ENCODE measurements around the gene MROH2A. TPM values are rescaled to one million over a fixed set of nuclear protein-coding genes. Genes with fewer than 3 reads are reported as not detected.
A peak's percentile ranks its signal among the peaks of the same experiment; 100 is the strongest.

The MROH2A gene
- total RNA-seq, 6 donors from 2014 or later, result not detected

DNA sequence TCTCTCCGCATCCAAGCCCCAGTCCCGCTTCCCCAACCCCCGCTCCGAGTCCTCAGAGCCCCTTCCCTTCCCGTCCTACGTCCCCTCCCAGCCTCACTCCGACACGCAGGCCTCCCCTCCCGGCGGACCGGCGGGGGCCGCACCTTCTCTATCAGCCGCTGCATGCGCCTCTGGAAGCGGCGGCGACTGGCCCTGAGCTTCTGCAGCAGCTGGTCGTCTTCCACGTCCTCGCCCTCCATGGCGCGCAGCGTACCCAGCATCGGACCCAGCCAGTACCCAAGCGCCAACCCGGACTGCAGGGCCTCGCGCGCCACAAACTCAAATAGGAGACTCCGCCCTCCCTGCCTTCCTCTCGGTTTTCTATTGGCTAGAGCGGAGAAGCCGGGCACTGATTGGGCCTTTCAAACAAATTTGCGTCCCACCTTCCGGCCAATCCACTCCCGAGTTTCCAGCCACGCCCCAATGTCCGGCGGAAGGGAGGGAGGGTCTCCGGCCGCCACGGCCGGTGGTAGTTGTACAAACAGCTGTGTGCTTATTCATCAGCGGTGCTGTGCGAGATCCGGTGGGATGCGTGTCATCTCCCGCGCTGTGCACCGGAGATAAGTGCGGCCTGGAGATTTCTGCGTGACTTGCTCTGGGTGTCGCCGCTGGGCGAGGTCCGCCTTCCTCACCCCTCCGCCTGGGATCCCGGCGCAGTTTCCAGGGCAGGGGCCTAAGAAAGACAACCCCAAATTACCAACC, 76.3 kb downstream of the MROH2A start, which contains the start of gene HJURP:
Gene HJURP, minus strand, starts transcription at position 295 of the 741 bp plus-strand sequence. Its CDS starts 35 bp downstream, at position 260.
- 0 to 1% methylated on average over 30 to 59 of the region's 60 CpGs for WGBS, 2 donors
- Histone ChIP-seq H3K27me3 (no peaks in the 10 kb centered on the region), H3K4me1 (peaks cover 9 to 20% (median 11%) of the 10 kb centered on the region in 4 donors), H3K4me3 (peak within 1 kb of the TSS; percentile 66 to 86 (median 80)), H3K27ac (peak within 1 kb of the TSS in 3 of 4 donors; percentile 52 to 68 (median 55)), H3K9me3 (no peaks in the 10 kb centered on the region), H3K36me3 (no peaks in the 10 kb centered on the region)
- TF ChIP-seq POLR2AphosphoS5 (IDR thresholded peaks at IDR 0.05) (peak; percentile 56 to 62), EP300 (IDR thresholded peaks at IDR 0.05) (no peak), POLR2A (IDR thresholded peaks at IDR 0.05) (peak in 1 of 4 donors; percentile 72)
- TF ChIP-seq, protein P1, sequence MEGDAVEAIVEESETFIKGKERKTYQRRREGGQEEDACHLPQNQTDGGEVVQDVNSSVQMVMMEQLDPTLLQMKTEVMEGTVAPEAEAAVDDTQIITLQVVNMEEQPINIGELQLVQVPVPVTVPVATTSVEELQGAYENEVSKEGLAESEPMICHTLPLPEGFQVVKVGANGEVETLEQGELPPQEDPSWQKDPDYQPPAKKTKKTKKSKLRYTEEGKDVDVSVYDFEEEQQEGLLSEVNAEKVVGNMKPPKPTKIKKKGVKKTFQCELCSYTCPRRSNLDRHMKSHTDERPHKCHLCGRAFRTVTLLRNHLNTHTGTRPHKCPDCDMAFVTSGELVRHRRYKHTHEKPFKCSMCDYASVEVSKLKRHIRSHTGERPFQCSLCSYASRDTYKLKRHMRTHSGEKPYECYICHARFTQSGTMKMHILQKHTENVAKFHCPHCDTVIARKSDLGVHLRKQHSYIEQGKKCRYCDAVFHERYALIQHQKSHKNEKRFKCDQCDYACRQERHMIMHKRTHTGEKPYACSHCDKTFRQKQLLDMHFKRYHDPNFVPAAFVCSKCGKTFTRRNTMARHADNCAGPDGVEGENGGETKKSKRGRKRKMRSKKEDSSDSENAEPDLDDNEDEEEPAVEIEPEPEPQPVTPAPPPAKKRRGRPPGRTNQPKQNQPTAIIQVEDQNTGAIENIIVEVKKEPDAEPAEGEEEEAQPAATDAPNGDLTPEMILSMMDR (IDR thresholded peaks at IDR 0.05), result no peak
- ATAC-seq (ENCODE audit: low FRiP score in 2 of 2) (peak; percentile 96 to 99), DNase-seq (peak; percentile 92)

DNA sequence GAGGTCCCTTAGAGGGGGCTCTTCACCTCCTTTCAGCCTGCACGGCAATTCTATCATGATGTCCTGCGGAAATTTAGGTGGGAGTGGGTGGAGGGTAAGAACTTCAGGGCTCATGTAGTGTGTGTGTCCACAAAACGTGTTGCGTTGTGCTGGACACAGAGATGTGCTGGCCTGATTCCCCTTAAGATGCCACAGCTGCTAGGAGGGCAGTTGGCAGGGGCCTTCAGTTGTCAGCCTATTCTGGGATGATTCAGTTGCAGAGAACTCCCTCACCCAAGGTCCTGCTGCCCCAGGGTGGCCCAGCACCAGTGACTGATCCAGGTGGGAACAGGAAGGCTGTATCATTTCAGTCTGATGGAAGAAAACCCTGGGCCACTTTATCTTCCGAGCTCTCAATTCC, 77.2 kb downstream of the MROH2A start:
- WGBS, 2 donors, result 76 to 85% methylated on average over 2 to 5 of the region's 5 CpGs
- Histone ChIP-seq H3K36me3 (no peaks in the 10 kb centered on the region), H3K27me3 (no peaks in the 10 kb centered on the region), H3K4me1 (peaks cover 9 to 20% (median 11%) of the 10 kb centered on the region in 4 donors), H3K27ac (no peak overlapping the region), H3K4me3 (no peak overlapping the region), H3K9me3 (no peaks in the 10 kb centered on the region)
- TF ChIP-seq, protein P1 (IDR thresholded peaks at IDR 0.05), result no peak
- TF ChIP-seq EP300 (IDR thresholded peaks at IDR 0.05) (no peak), POLR2AphosphoS5 (IDR thresholded peaks at IDR 0.05) (no peak), POLR2A (IDR thresholded peaks at IDR 0.05) (no peak)
- DNase-seq (no peak), ATAC-seq (ENCODE audit: low FRiP score in 2 of 2) (no peak)

DNA sequence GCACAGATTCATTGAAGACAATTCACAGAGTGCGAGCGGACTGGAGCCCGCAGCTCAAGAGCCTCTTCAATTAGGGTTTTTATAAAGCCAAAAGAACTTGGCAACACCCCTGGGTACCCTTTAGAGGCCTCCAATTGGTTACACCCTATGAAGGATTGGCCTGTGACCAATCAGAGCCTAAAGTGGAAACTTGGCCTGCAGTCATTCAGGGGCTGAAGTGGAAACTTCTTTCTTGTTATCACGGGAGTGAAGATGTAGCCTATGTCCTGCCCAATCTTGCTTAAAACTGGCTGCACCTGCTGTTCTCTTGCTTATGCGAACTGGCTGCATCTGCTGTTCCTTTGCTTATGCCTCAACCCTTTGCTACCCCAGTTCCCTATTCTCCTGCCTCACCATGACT, 78.1 kb downstream of the MROH2A start:
- DNase-seq (no peak), ATAC-seq (ENCODE audit: low FRiP score in 2 of 2) (no peak)
- H3K36me3 ChIP-seq, result no peaks in the 10 kb centered on the region
- H3K4me3 ChIP-seq, result no peak overlapping the region
- H3K9me3 ChIP-seq, result no peaks in the 10 kb centered on the region
- WGBS, 2 donors, result 87 to 88% methylated on average over 5 of the region's 5 CpGs
- H3K4me1 ChIP-seq, result peaks cover 9 to 20% (median 11%) of the 10 kb centered on the region in 4 donors
- TF ChIP-seq, protein P1 (IDR thresholded peaks at IDR 0.05), result no peak
- TF ChIP-seq POLR2A (IDR thresholded peaks at IDR 0.05) (no peak), EP300 (IDR thresholded peaks at IDR 0.05) (no peak), POLR2AphosphoS5 (IDR thresholded peaks at IDR 0.05) (no peak)
- H3K27me3 ChIP-seq, result no peaks in the 10 kb centered on the region
- H3K27ac ChIP-seq, result no peak overlapping the region

DNA sequence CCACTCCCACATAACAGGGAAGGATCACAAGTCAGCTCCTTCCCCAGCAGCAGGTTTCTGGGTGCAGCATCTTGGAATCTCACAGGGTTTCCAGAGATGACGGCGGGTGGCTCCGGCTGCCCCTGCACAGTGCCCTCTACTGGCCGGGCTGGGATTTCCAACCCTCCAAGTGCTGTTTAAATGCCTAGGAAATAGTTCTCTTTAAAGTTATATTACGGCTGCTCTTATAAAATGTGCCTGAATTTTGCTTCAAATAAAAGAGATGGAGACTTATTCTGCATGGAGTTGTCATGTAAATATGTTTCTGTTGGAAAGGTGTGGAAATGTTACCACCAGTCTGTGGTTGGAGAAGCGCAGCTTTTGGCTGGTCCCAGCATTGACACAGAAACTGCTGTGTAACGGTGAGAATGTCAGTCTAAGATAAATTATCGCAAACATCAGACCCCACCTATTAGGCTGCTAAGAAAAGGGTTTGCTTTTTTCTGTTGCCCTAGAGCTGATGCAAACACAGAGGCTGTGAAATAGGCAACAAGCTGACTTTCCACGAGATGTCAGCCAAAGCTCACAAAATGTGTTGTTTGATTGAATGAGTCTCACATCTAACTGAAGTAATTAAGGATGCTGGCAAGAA, 79.5 kb downstream of the MROH2A start:
- H3K27ac ChIP-seq, result no peak overlapping the region
- DNase-seq, result peak; percentile 55
- no peak overlapping the region for H3K4me3 ChIP-seq
- H3K9me3 ChIP-seq, result no peaks in the 10 kb centered on the region
- 40 to 47% methylated on average over 9 of the region's 9 CpGs for WGBS, 2 donors
- H3K4me1 ChIP-seq, result peaks cover 9 to 20% (median 11%) of the 10 kb centered on the region in 4 donors
- H3K36me3 ChIP-seq, result no peaks in the 10 kb centered on the region
- peak in 1 of 2 donors; percentile 28 for ATAC-seq (ENCODE audit: low FRiP score in 2 of 2)
- no peak for TF ChIP-seq EP300 (IDR thresholded peaks at IDR 0.05)
- TF ChIP-seq, protein P1 (IDR thresholded peaks at IDR 0.05), result peak in 4 of 6 experiments; percentile 32 to 46 (median 40)
- H3K27me3 ChIP-seq, result no peaks in the 10 kb centered on the region
